Measurements from ENCODE around the gene BLTP2.

BLTP2 gene

DNA sequence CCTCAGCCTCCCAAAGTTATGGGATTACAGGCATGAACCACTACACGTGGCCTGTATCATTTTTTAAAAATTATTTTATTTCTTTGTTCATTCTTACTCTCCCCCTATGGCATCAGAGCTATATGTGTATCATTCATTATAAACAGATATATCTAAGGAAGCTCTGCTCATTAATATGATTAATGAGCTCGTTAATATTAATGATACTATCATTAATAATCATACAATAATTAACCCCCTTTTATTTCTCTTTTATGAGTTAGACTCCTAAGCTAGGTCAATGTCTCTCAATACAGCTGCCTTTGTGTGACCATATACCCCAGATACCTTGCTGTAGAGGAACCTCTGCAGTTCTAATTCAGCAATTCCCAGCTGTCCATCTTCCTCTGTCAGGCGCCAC is 26.5 kb downstream of the BLTP2 start:
- Histone ChIP-seq H3K4me2 (ENCODE audit: low read length) (no peak overlapping the region), H2BK5ac (ENCODE audit: low read length) (no peak overlapping the region), H3K9ac (ENCODE audit: low read length) (no peak overlapping the region), H3K23ac (ENCODE audit: low read length) (no peak overlapping the region), H3K4me3 (ENCODE audit: low read length) (no peak overlapping the region), H3K18ac (ENCODE audit: low read length) (no peak overlapping the region), H3K56ac (ENCODE audit: low read length) (no peak overlapping the region), H3K79me1 (ENCODE audit: low read length) (no peaks in the 10 kb centered on the region), H3K27ac (ENCODE audit: low read depth, low read length) (no peak overlapping the region), H3K79me2 (ENCODE audit: control insufficient read depth, insufficient read depth, low read length) (no peaks in the 10 kb centered on the region), H3K4ac (ENCODE audit: low read depth, low read length) (no peak overlapping the region), H3K27me3 (ENCODE audit: insufficient read depth, low read length, poor library complexity) (no peaks in the 10 kb centered on the region), H3K36me3 (ENCODE audit: control insufficient read depth, insufficient read depth, low read length) (peaks cover 35% of the 10 kb centered on the region), H4K8ac (ENCODE audit: low read depth, low read length) (no peak overlapping the region), H2BK120ac (ENCODE audit: low read depth, low read length) (no peak overlapping the region), H2AK5ac (ENCODE audit: low read length) (no peak overlapping the region), H3K4me1 (ENCODE audit: control insufficient read depth, low read depth, low read length) (no peaks in the 10 kb centered on the region), H2BK15ac (replicated peaks; ENCODE audit: low read depth) (no peak overlapping the region), H4K5ac (ENCODE audit: low read length) (no peak overlapping the region)
- no peak for DNase-seq
- 100% methylated on average over 1 of the region's 3 CpGs for WGBS (ENCODE audit: extremely low coverage, insufficient coverage, low lambda C conversion rate)

DNA sequence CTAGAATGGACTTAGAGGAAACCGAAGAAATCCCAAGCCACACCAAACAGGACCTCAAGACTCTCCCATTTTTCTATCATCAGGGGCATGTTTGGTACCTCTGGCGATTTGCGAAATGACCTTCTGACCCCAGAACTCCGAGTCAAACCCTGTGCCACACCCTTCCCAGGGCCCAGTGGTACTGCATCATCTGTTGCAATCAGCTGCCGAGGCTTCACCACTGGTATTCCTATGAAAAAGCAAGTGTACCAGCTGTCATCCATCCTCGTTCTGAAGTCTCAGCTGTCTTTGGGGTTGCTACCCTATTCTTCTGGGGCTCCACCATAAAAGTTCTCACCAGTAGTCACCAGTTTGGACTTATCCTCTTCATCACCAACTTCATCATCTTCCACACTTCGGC is 28.7 kb downstream of the BLTP2 start:
- Histone ChIP-seq H3K79me2 (ENCODE audit: control insufficient read depth, insufficient read depth, low read length) (no peaks in the 10 kb centered on the region), H2BK5ac (ENCODE audit: low read length) (no peak overlapping the region), H3K56ac (ENCODE audit: low read length) (no peak overlapping the region), H3K36me3 (ENCODE audit: control insufficient read depth, insufficient read depth, low read length) (peaks cover 33% of the 10 kb centered on the region), H3K4ac (ENCODE audit: low read depth, low read length) (no peak overlapping the region), H3K18ac (ENCODE audit: low read length) (no peak overlapping the region), H4K8ac (ENCODE audit: low read depth, low read length) (no peak overlapping the region), H2BK120ac (ENCODE audit: low read depth, low read length) (no peak overlapping the region), H3K4me1 (ENCODE audit: control insufficient read depth, low read depth, low read length) (no peaks in the 10 kb centered on the region), H3K23ac (ENCODE audit: low read length) (no peak overlapping the region), H3K4me2 (ENCODE audit: low read length) (no peak overlapping the region), H3K79me1 (ENCODE audit: low read length) (no peaks in the 10 kb centered on the region), H3K4me3 (ENCODE audit: low read length) (no peak overlapping the region), H2AK5ac (ENCODE audit: low read length) (no peak overlapping the region), H4K5ac (ENCODE audit: low read length) (no peak overlapping the region), H3K27ac (ENCODE audit: low read depth, low read length) (no peak overlapping the region), H3K9ac (ENCODE audit: low read length) (no peak overlapping the region), H2BK15ac (replicated peaks; ENCODE audit: low read depth) (no peak overlapping the region), H3K27me3 (ENCODE audit: insufficient read depth, low read length, poor library complexity) (no peaks in the 10 kb centered on the region)
- WGBS (ENCODE audit: extremely low coverage, insufficient coverage, low lambda C conversion rate): no CpG with 5 or more reads among the region's 7 CpGs
- no peak for DNase-seq

DNA sequence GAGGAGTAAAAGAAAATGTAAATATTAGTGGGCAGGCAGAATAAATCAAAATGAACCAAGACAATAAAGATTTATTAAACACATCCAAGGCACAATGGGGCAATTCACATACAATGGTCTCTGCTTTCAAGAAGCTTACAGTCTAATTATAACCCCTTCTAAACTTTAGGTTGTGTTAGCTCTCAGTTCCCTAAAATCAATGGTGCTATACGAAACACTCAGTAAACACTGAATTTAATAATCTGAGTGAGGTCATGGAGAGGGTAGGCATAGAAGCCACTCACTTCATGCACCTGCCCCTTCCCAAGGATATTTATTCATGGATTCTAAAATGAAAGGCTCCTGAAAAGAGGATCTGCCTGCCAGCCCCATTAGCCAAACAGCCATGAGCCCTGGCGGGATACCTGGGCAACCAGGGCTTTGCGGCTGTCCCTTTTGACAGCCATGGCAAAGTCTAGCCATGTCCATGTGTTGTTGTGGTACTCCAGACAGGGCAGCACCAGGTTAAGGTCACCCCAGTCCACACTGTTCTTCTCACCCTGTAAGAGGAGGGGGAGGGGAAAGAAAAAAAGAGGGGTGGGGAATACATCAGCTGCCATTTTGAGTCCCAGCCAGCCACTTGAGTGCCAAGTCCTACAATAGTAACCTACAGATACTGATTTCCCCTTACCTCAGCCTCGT is 29.6 kb downstream of the BLTP2 start:
- no peak overlapping the region for H3K23ac ChIP-seq (ENCODE audit: low read length)
- no peak overlapping the region for H3K4me2 ChIP-seq (ENCODE audit: low read length)
- no peak overlapping the region for H4K5ac ChIP-seq (ENCODE audit: low read length)
- no peak overlapping the region for H4K8ac ChIP-seq (ENCODE audit: low read depth, low read length)
- no peak for DNase-seq
- H2BK5ac ChIP-seq (ENCODE audit: low read length): no peak overlapping the region
- no peak overlapping the region for H3K4ac ChIP-seq (ENCODE audit: low read depth, low read length)
- no peak overlapping the region for H3K4me3 ChIP-seq (ENCODE audit: low read length)
- H2AK5ac ChIP-seq (ENCODE audit: low read length): no peak overlapping the region
- no peak overlapping the region for H3K27ac ChIP-seq (ENCODE audit: low read depth, low read length)
- H3K4me1 ChIP-seq (ENCODE audit: control insufficient read depth, low read depth, low read length): no peaks in the 10 kb centered on the region
- H3K9ac ChIP-seq (ENCODE audit: low read length): no peak overlapping the region
- peaks cover 30% of the 10 kb centered on the region for H3K36me3 ChIP-seq (ENCODE audit: control insufficient read depth, insufficient read depth, low read length)
- no CpG with 5 or more reads among the region's 4 CpGs for WGBS (ENCODE audit: extremely low coverage, insufficient coverage, low lambda C conversion rate)
- H3K79me2 ChIP-seq (ENCODE audit: control insufficient read depth, insufficient read depth, low read length): no peaks in the 10 kb centered on the region
- no peaks in the 10 kb centered on the region for H3K27me3 ChIP-seq (ENCODE audit: insufficient read depth, low read length, poor library complexity)
- no peak overlapping the region for H3K18ac ChIP-seq (ENCODE audit: low read length)
- no peak overlapping the region for H3K56ac ChIP-seq (ENCODE audit: low read length)
- H3K79me1 ChIP-seq (ENCODE audit: low read length): no peaks in the 10 kb centered on the region
- no peak overlapping the region for H2BK120ac ChIP-seq (ENCODE audit: low read depth, low read length)
- H2BK15ac ChIP-seq (replicated peaks; ENCODE audit: low read depth): no peak overlapping the region

DNA sequence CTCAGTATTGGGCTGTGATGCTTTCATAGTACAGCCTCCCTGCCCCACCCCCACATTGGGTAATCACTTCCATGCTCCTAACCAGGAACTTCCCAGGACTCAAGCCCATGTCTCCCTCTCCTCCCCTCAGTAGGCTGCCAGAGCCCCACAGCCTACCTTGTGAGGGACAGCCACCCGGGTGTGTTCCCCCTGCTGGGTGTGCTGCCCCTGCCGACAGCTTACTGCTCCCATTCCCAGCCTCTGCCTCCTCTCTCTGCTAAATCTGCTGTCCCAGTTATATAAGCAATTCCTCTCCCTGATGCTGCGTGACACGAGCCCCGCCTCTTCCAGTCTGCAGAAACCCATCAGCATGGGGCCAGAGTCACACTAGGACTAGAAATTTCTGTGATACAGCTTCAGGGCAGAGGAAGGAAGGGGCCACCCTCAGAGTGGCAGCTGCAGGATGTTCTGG is 31.0 kb downstream of the BLTP2 start, which contains the start of gene RSKR:
Gene RSKR, minus strand, starts transcription at position 255 of the 451 bp plus-strand sequence. Its CDS starts 24 bp downstream, at position 231.
- no peak within 1 kb of the TSS for H3K27ac ChIP-seq (ENCODE audit: low read depth, low read length)
- no peaks in the 10 kb centered on the region for H3K27me3 ChIP-seq (ENCODE audit: insufficient read depth, low read length, poor library complexity)
- no peak within 1 kb of the TSS for H3K18ac ChIP-seq (ENCODE audit: low read length)
- H4K5ac ChIP-seq (ENCODE audit: low read length): no peak within 1 kb of the TSS
- H3K23ac ChIP-seq (ENCODE audit: low read length): no peak within 1 kb of the TSS
- H3K79me1 ChIP-seq (ENCODE audit: low read length): no peaks in the 10 kb centered on the region
- no peak within 1 kb of the TSS for H2BK120ac ChIP-seq (ENCODE audit: low read depth, low read length)
- H3K56ac ChIP-seq (ENCODE audit: low read length): no peak within 1 kb of the TSS
- H3K4ac ChIP-seq (ENCODE audit: low read depth, low read length): no peak within 1 kb of the TSS
- H4K8ac ChIP-seq (ENCODE audit: low read depth, low read length): no peak within 1 kb of the TSS
- no peaks in the 10 kb centered on the region for H3K79me2 ChIP-seq (ENCODE audit: control insufficient read depth, insufficient read depth, low read length)
- no peak within 1 kb of the TSS for H3K9ac ChIP-seq (ENCODE audit: low read length)
- peaks cover 26% of the 10 kb centered on the region for H3K36me3 ChIP-seq (ENCODE audit: control insufficient read depth, insufficient read depth, low read length)
- H3K4me3 ChIP-seq (ENCODE audit: low read length): no peak within 1 kb of the TSS
- WGBS (ENCODE audit: extremely low coverage, insufficient coverage, low lambda C conversion rate): no CpG with 5 or more reads among the region's 5 CpGs
- H2BK15ac ChIP-seq (replicated peaks; ENCODE audit: low read depth): no peak within 1 kb of the TSS
- no peak within 1 kb of the TSS for H2AK5ac ChIP-seq (ENCODE audit: low read length)
- no peak within 1 kb of the TSS for H3K4me2 ChIP-seq (ENCODE audit: low read length)
- H3K4me1 ChIP-seq (ENCODE audit: control insufficient read depth, low read depth, low read length): no peaks in the 10 kb centered on the region
- peak; percentile 21 for DNase-seq
- no peak within 1 kb of the TSS for H2BK5ac ChIP-seq (ENCODE audit: low read length)

DNA sequence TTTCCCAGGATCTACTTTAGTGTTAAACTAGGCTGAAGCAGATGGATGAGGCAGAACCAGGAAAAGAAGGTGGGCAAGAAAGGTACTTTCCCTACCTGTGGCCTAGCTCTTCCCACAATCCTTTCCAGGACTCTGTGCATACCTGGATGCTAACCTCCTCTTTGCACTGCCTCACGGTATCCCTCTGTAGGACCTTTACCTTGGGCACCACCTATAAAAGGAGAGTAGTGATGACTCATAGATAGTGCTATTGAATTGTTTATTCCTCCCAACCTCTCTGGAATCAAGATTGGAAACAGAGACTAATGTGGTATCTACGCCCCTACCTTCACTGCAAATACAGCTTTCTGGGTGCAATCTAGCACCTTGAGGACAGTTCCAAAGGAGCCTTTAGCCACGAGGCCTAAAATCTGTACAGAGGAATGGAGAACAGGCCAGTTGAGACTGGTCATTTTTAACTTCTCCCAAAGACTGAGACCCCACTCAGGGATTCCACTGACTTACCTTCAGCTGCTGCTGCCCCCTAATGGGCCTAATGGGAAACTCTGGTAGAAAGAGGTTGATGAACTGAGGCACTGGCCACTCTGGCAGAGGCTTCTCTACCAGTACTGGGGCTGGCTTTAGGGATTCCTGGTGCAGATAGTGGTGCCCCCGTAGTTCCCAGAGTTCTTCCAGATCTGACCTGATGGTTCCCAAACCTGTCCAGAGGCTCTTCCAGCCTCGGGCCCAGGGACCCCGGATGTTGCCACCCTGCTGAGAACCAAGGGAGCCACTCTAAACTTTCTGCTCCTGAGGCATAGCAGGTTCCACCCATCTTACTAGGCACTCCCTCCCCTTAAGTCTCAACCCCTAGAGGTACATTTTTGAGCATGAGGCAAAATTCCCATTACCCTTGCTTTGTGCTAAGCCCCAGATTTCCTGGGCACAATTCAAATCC is 31.8 kb downstream of the BLTP2 start:
- peak; percentile 67 for DNase-seq

More for the DNA sequence above, 31.8 kb downstream of the BLTP2 start:
- Histone ChIP-seq H3K27ac (ENCODE audit: low read depth, low read length) (no peak overlapping the region), H3K27me3 (ENCODE audit: insufficient read depth, low read length, poor library complexity) (no peaks in the 10 kb centered on the region), H4K5ac (ENCODE audit: low read length) (no peak overlapping the region), H3K18ac (ENCODE audit: low read length) (no peak overlapping the region), H3K4ac (ENCODE audit: low read depth, low read length) (no peak overlapping the region), H3K9ac (ENCODE audit: low read length) (no peak overlapping the region), H3K4me1 (ENCODE audit: control insufficient read depth, low read depth, low read length) (no peaks in the 10 kb centered on the region), H2BK15ac (replicated peaks; ENCODE audit: low read depth) (no peak overlapping the region), H3K79me2 (ENCODE audit: control insufficient read depth, insufficient read depth, low read length) (no peaks in the 10 kb centered on the region), H3K56ac (ENCODE audit: low read length) (no peak overlapping the region), H3K4me3 (ENCODE audit: low read length) (no peak overlapping the region), H2BK5ac (ENCODE audit: low read length) (no peak overlapping the region), H3K36me3 (ENCODE audit: control insufficient read depth, insufficient read depth, low read length) (peaks cover 23% of the 10 kb centered on the region), H3K4me2 (ENCODE audit: low read length) (no peak overlapping the region), H2BK120ac (ENCODE audit: low read depth, low read length) (no peak overlapping the region), H4K8ac (ENCODE audit: low read depth, low read length) (no peak overlapping the region), H3K23ac (ENCODE audit: low read length) (no peak overlapping the region), H3K79me1 (ENCODE audit: low read length) (no peaks in the 10 kb centered on the region), H2AK5ac (ENCODE audit: low read length) (no peak overlapping the region)
- no CpG with 5 or more reads among the region's 6 CpGs for WGBS (ENCODE audit: extremely low coverage, insufficient coverage, low lambda C conversion rate)
